K562 (cell line): ENCODE results near the gene NIFK. TPM values are rescaled to one million over a fixed set of nuclear protein-coding genes. Genes with fewer than 3 reads are reported as not detected.
A peak's percentile ranks its signal among the peaks of the same experiment; 100 is the strongest.

Experiments
- CCNT2 ChIP-seq: IDR thresholded peaks from 2 replicates; pipeline ENCODE4 v1.6.1; 2011; ENCODE audit warnings: borderline replicate concordance, low read depth, mild to moderate bottlenecking, moderate library complexity, mixed read lengths, low read length; ENCODE audit not compliant: insufficient read length; ENCODE audit errors: extremely low read depth
- FOXK2 ChIP-seq, 2 experiments: fragments of 450-650 bp; IDR thresholded peaks in 1 of 2; conservative IDR thresholded peaks in 1 of 2; 2 replicates each; pipeline ENCODE4 v1.6.1; 2016; ENCODE audit warnings: low read depth in 2 of 2, mild to moderate bottlenecking in 1 of 2
- IFI16 ChIP-seq: fragments of 250-450 bp; sonication (Bioruptor Pico); IDR thresholded peaks from 2 replicates; pipeline ENCODE4 v2.1.2; 2022; ENCODE audit warnings: mild to moderate bottlenecking, inconsistent platforms
- MED1 ChIP-seq: sonication (generic); formaldehyde crosslinking; IDR thresholded peaks from 2 replicates; pipeline ENCODE4 v1.8.1; 2023; ENCODE audit warnings: missing genetic modification reagents, borderline replicate concordance
- MEF2A ChIP-seq: IDR thresholded peaks from 2 replicates; pipeline ENCODE4 v1.6.1; 2011; ENCODE audit warnings: low read depth, mild to moderate bottlenecking, low read length, moderate library complexity; ENCODE audit not compliant: control insufficient read depth
- NCOA4 ChIP-seq: fragments of 450-650 bp; IDR thresholded peaks from 2 replicates; pipeline ENCODE4 v1.6.1; 2018; ENCODE audit warnings: mild to moderate bottlenecking; ENCODE audit not compliant: partially characterized antibody
- PHF21A ChIP-seq: fragments of 450-650 bp; IDR thresholded peaks from 2 replicates; pipeline ENCODE4 v1.6.1; 2017; ENCODE audit warnings: low read depth, borderline replicate concordance
- RBM15 ChIP-seq: fragments of 200-400 bp; formaldehyde crosslinking; IDR thresholded peaks from 2 replicates; pipeline ENCODE4 v1.6.1; 2018; ENCODE audit warnings: mild to moderate bottlenecking, low read length, moderate library complexity; ENCODE audit not compliant: insufficient read depth
- SMAD2 ChIP-seq: fragments of 150-350 bp; IDR thresholded peaks from 2 replicates; pipeline ENCODE4 v1.6.1; 2014; ENCODE audit warnings: low read depth, mild to moderate bottlenecking, low read length
- ZBTB40 ChIP-seq, 2 experiments: fragments of 450-650 bp in 1 of 2; sonication (generic) in 1 of 2; formaldehyde crosslinking in 1 of 2; IDR thresholded peaks; 2 replicates each; pipeline versions ENCODE4 v1.7.1 to v1.9.0; 2016 to 2022; ENCODE audit warnings: inconsistent platforms in 1 of 2, mild to moderate bottlenecking in 1 of 2, missing genetic modification reagents in 1 of 2
- ZEB2 ChIP-seq: fragments of 450-650 bp; IDR thresholded peaks from 2 replicates; pipeline ENCODE4 v1.6.1; 2016
- ZFP91 ChIP-seq: sonication (generic); formaldehyde crosslinking; IDR thresholded peaks from 2 replicates; pipeline ENCODE4 v1.8.0; 2022; ENCODE audit warnings: mild to moderate bottlenecking, missing genetic modification reagents
- ZNF655 ChIP-seq: fragments of 250-450 bp; sonication (Bioruptor Pico); IDR thresholded peaks from 2 replicates; pipeline ENCODE4 v1.5.0; 2021
- polyA plus RNA-seq, 8 experiments: library from polyadenylated mRNA; depleted of rRNA in 4 of 8; stranded (reverse) in 5 of 8; unstranded in 3 of 8; fragments of >200 nt; fragmentation: Nextera tagmentation in 2 of 8; fragmentation: Illumina TruSeq in 1 of 8; extraction: Ambion mirVana in 2 of 8; extraction: Trizol in 1 of 8; gene quantifications; 2 replicates each; pipeline versions ENCODE4 v1.2.1 to v1.2.3, GENCODE V29; 2011 to 2014; ENCODE audit warnings: inconsistent platforms in 1 of 8, missing spikeins in 1 of 8
- total RNA-seq, 7 experiments: library from RNA; depleted of rRNA in 6 of 7; stranded (reverse); fragments of >200 nt in 6 of 7; fragmentation: Illumina TruSeq in 2 of 7; extraction: Trizol in 2 of 7; gene quantifications; 2 replicates each; pipeline versions ENCODE4 v1.2.1 to v1.2.3, GENCODE V29; 2011 to 2021; ENCODE audit warnings: low replicate concordance in 1 of 7

The NIFK gene
- total and polyA plus RNA-seq, 9 of the 15 experiments (the other 6 are each of a cell fraction or from before 2014, with no cell fraction given): 60.2 to 426 (median 183) TPM

- TF ChIP-seq IFI16 (CRISPR knock-in tag) (no peak), MEF2A (no peak), CCNT2 (peak; percentile 70), RBM15 (no peak), FOXK2 (conservative IDR thresholded peaks at IDR 0.05 in 1 of 2, IDR thresholded peaks at IDR 0.05 in 1 of 2; ENCODE audit: low read depth in 2 of 2) (peak in 1 of 2 experiments; percentile 11; a peak in 1 of 4 replicates), ZEB2 (no peak), MED1 (no peak), NCOA4 (no peak), ZFP91 (CRISPR knock-in tag) (no peak), ZBTB40 (IDR thresholded peaks at IDR 0.05) (peak; percentile 92), ZBTB40 (CRISPR knock-in tag; IDR thresholded peaks at IDR 0.05) (no peak), PHF21A (no peak), ZNF655 (CRISPR knock-in tag) (no peak), SMAD2 (no peak)
Observed at GRCh38 chr2:121736462-121737336, at the start of gene NIFK (continued).
